ENCODE results near the gene CTIF. TPM values are rescaled to one million over a fixed set of nuclear protein-coding genes. Genes with fewer than 3 reads are reported as not detected.

The CTIF gene
- total RNA-seq, 1 experiment from 2014 or later = 5.8 TPM

- H2AFZ ChIP-seq (ENCODE audit: low read length) = no peak overlapping the region
- TF ChIP-seq EZH2 (IDR thresholded peaks at IDR 0.05; ENCODE audit: low read length, unreplicated experiment) = no peak
- no peak for TF ChIP-seq EZH2phosphoT487 (IDR thresholded peaks at IDR 0.05; ENCODE audit: borderline replicate concordance, low read length)
- TF ChIP-seq CTCF (conservative IDR thresholded peaks at IDR 0.05; ENCODE audit: low read depth, low read length) = no peak
- H3K9me2 ChIP-seq (replicated peaks; ENCODE audit: low read length) = no peaks in the 10 kb centered on the region
- ChIA-PET CTCF (no interaction called here), POLR2A (ENCODE audit: unreplicated experiment) (no interaction called here)
- H3K36me3 ChIP-seq (ENCODE audit: low read depth, low read length) = no peaks in the 10 kb centered on the region
- H3K4me2 ChIP-seq (ENCODE audit: low read length) = no peak overlapping the region
- DNase-seq (no peak), ATAC-seq (no peak)
- no peak overlapping the region for H3K27ac ChIP-seq (ENCODE audit: low read length)
- BruUV-seq (replicated peaks) = no TSS peak
- H3F3A ChIP-seq (ENCODE audit: low read length, unreplicated experiment) = no peaks in the 10 kb centered on the region
- no peaks in the 10 kb centered on the region for H3K27me3 ChIP-seq (ENCODE audit: low read length)
- H3K4me3 ChIP-seq (ENCODE audit: low read length) = no peak overlapping the region
- intact Hi-C loops (cut with micrococcal nuclease) = no loop called here
- H3K9me3 ChIP-seq (ENCODE audit: low read length) = no peaks in the 10 kb centered on the region
- H3K79me2 ChIP-seq (ENCODE audit: low read length) = no peaks in the 10 kb centered on the region
- H3K9ac ChIP-seq (ENCODE audit: low read length) = no peak overlapping the region
- H4K20me1 ChIP-seq (ENCODE audit: low read length) = no peaks in the 10 kb centered on the region
- H3K4me1 ChIP-seq (ENCODE audit: insufficient read depth, low read length) = no peaks in the 10 kb centered on the region
These were observed 249.5 kb downstream of the CTIF start for GRCh38 chr18:48788373-48788772.

GRCh38 chr18:48789259-48789812, 250.5 kb downstream of the CTIF start:
- BruUV-seq (replicated peaks) = no TSS peak
- Histone ChIP-seq H3K9me3 (ENCODE audit: low read length) (no peaks in the 10 kb centered on the region), H2AFZ (ENCODE audit: low read length) (no peak overlapping the region), H4K20me1 (ENCODE audit: low read length) (no peaks in the 10 kb centered on the region), H3F3A (ENCODE audit: low read length, unreplicated experiment) (no peaks in the 10 kb centered on the region), H3K79me2 (ENCODE audit: low read length) (no peaks in the 10 kb centered on the region), H3K9ac (ENCODE audit: low read length) (no peak overlapping the region), H3K4me2 (ENCODE audit: low read length) (no peak overlapping the region), H3K4me1 (ENCODE audit: insufficient read depth, low read length) (no peaks in the 10 kb centered on the region), H3K36me3 (ENCODE audit: low read depth, low read length) (no peaks in the 10 kb centered on the region), H3K9me2 (replicated peaks; ENCODE audit: low read length) (no peaks in the 10 kb centered on the region), H3K27ac (ENCODE audit: low read length) (no peak overlapping the region), H3K4me3 (ENCODE audit: low read length) (no peak overlapping the region), H3K27me3 (ENCODE audit: low read length) (no peaks in the 10 kb centered on the region)
- ATAC-seq (no peak), DNase-seq (no peak)
- ChIA-PET CTCF (no interaction called here), POLR2A (ENCODE audit: unreplicated experiment) (no interaction called here)
- intact Hi-C loops (cut with micrococcal nuclease) = no loop called here
- no peak for TF ChIP-seq CTCF (conservative IDR thresholded peaks at IDR 0.05; ENCODE audit: low read depth, low read length)
- TF ChIP-seq EZH2 (IDR thresholded peaks at IDR 0.05; ENCODE audit: low read length, unreplicated experiment) = no peak
- no peak for TF ChIP-seq EZH2phosphoT487 (IDR thresholded peaks at IDR 0.05; ENCODE audit: borderline replicate concordance, low read length)

DNA sequence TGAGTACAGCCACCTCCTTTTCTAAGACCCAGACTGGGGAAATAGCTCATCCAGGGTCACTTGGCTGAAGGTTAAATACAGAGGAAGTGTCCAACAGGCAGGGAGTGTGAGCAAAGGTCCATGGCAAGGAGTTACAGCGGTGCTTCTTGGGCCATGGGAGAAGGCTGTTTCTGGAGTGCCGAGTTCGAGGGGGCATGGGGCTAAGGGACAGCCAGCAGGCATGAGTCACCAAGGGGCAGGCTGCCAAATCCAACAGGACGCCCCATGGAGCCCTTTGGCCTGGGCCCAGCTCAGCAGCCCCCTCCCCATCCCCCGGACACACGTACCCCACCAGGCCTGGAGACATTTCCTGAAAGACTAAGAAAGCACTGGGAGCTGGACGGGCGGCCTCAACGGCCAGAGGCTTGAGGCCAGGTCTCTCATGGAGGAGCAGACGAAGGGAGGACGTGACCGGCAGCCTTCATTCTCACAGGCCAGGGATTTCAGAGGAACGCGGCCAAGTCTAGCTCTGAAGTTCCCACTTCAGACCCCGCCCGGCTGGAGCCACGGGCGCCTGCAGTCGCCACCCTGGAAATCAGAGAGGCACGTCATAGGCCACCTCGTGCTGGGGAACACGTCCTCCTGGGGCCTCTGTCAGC, 251.5 kb downstream of the CTIF start:
- Histone ChIP-seq H4K20me1 (ENCODE audit: low read length) (no peaks in the 10 kb centered on the region), H3K4me1 (ENCODE audit: insufficient read depth, low read length) (no peaks in the 10 kb centered on the region), H3K36me3 (ENCODE audit: low read depth, low read length) (no peaks in the 10 kb centered on the region), H3K9me2 (replicated peaks; ENCODE audit: low read length) (no peaks in the 10 kb centered on the region), H3K27me3 (ENCODE audit: low read length) (no peaks in the 10 kb centered on the region), H3F3A (ENCODE audit: low read length, unreplicated experiment) (no peaks in the 10 kb centered on the region), H3K4me2 (ENCODE audit: low read length) (no peak overlapping the region), H3K79me2 (ENCODE audit: low read length) (no peaks in the 10 kb centered on the region), H3K9me3 (ENCODE audit: low read length) (no peaks in the 10 kb centered on the region), H3K27ac (ENCODE audit: low read length) (no peak overlapping the region), H2AFZ (ENCODE audit: low read length) (no peak overlapping the region), H3K4me3 (ENCODE audit: low read length) (no peak overlapping the region), H3K9ac (ENCODE audit: low read length) (no peak overlapping the region)
- POLR2A ChIA-PET (ENCODE audit: unreplicated experiment) = no interaction called here
- no peak for ATAC-seq
- no peak for DNase-seq
- TF ChIP-seq EZH2 (IDR thresholded peaks at IDR 0.05; ENCODE audit: low read length, unreplicated experiment) (no peak), EZH2phosphoT487 (IDR thresholded peaks at IDR 0.05; ENCODE audit: borderline replicate concordance, low read length) (no peak), CTCF (conservative IDR thresholded peaks at IDR 0.05; ENCODE audit: low read depth, low read length) (no peak)
- no TSS peak for BruUV-seq (replicated peaks)
- intact Hi-C loops (cut with micrococcal nuclease) = no loop called here
- CTCF ChIA-PET = no interaction called here
